ENCODE results near the gene PRR15. TPM values are rescaled to one million over a fixed set of nuclear protein-coding genes. Genes with fewer than 3 reads are reported as not detected.
"Not testable (repeated sequence)": the region's sequence is repeated elsewhere in the genome, so short reads cannot be mapped to it uniquely, and the experiment has no call there.

Gene PRR15
- total RNA-seq, 4 donors from 2014 or later: 53.3 to 443 (median 294) TPM

DNA sequence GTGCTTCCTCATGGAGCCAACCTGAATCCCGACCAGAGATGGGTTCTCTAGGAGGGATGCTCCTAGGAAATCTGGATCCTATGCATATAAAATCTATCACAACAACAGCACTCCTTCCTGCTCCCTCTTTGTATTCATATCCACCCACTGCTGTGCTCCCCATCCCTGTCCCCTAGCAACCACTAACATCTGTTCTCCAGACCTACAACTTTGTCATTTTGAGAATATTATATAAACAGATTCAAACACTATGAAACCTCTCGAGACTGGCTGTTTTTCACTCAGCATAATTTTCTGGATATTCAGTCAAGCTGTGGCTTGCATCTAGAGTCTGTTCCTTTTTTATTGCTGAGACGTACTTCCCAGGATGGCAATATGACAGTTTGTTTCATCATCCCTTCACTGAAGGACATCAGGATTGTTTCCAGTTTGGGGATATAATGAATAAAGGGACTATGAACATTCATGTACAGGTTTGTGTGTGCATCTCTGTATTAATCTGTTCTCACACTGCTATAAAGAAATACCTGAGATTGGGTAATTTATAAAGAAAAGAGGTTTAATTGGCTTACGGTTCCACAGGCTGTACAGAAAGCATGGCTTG, 36.0 kb upstream of the PRR15 start:
- no peak overlapping the region for H3K27ac ChIP-seq

DNA sequence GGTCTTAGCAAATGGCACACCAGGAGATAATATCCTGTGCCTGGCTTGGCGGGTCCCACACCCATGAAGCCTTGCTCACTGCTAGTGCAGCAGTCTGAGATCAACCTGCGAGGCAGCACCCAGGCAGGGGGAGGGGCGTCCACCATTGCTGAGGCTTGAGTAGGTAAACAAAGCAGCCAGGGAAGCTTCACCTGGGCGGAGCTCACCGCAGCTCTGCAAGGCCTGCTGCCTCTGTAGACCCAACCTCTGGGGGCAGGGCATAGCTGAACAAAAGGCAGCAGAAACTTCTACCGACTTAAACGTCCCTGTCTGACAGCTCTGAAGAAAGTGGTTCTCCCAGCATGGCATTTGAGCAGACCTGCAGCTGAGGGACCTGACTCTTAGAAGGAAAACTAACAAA, 35.1 kb upstream of the PRR15 start:
- 84 to 100% methylated on average over 2 to 7 of the region's 7 CpGs for WGBS, 2 donors (ENCODE audit: low coverage in 1 of 2)
- not testable (repeated sequence) for H3K4me1 ChIP-seq

More for the DNA sequence above, 36.0 kb upstream of the PRR15 start:
- no peak for TF ChIP-seq EP300 (IDR thresholded peaks at IDR 0.05; ENCODE audit: low read depth)
- TF ChIP-seq, protein P1, sequence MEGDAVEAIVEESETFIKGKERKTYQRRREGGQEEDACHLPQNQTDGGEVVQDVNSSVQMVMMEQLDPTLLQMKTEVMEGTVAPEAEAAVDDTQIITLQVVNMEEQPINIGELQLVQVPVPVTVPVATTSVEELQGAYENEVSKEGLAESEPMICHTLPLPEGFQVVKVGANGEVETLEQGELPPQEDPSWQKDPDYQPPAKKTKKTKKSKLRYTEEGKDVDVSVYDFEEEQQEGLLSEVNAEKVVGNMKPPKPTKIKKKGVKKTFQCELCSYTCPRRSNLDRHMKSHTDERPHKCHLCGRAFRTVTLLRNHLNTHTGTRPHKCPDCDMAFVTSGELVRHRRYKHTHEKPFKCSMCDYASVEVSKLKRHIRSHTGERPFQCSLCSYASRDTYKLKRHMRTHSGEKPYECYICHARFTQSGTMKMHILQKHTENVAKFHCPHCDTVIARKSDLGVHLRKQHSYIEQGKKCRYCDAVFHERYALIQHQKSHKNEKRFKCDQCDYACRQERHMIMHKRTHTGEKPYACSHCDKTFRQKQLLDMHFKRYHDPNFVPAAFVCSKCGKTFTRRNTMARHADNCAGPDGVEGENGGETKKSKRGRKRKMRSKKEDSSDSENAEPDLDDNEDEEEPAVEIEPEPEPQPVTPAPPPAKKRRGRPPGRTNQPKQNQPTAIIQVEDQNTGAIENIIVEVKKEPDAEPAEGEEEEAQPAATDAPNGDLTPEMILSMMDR (IDR thresholded peaks at IDR 0.05): no peak
- TF ChIP-seq POLR2A (IDR thresholded peaks at IDR 0.05): no peak
- TF ChIP-seq POLR2AphosphoS5 (IDR thresholded peaks at IDR 0.05): no peak
- H3K27me3 ChIP-seq: no peaks in the 10 kb centered on the region
- no peak overlapping the region for H3K4me3 ChIP-seq
- no peaks in the 10 kb centered on the region for H3K36me3 ChIP-seq
- intact Hi-C loops (cut with DNase I; ENCODE audit: low total_unique reads) (no loop called here), in situ Hi-C loops (cut with MboI; ENCODE audit: low pct_ligation_motif_present in 1 of 4, low pct_unique_long_range_greater_than_20kb in 1 of 4, low sequenced_read_pairs in 3 of 4) (no loop called here)
- WGBS, 2 donors (ENCODE audit: low coverage in 1 of 2): 82 to 85% methylated on average over 4 of the region's 4 CpGs
- DNase-seq: no peak
- H3K9me3 ChIP-seq: peaks cover 0 to 6% of the 10 kb centered on the region in 2 donors
- no peaks in the 10 kb centered on the region for H3K4me1 ChIP-seq

DNA sequence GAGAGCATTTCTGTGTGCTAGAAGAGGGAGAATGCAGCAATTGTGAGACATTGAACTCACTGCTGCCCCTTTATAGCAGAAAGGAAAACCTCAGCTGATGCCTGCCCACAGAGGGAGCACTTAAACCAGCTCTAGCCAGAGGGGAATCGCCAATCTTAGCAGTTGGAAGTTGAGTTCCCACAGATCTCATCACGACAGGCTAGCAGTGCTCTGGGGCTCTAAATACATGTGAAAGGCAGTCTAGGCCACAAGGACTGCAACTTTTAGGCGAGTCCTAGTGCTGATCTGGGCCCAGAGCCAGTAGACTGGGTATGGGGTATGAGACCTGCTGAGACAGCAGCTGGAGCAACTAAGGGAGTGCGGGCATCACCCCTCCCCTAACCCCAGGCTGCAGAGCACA, 25.2 kb upstream of the PRR15 start:
- Histone ChIP-seq H3K4me1 (no peaks in the 10 kb centered on the region), H3K9me3 (peaks cover 0 to 5% of the 10 kb centered on the region in 2 donors), H3K27me3 (no peaks in the 10 kb centered on the region), H3K4me3 (no peak overlapping the region), H3K27ac (no peak overlapping the region), H3K36me3 (no peaks in the 10 kb centered on the region)
- WGBS, 2 donors (ENCODE audit: low coverage in 1 of 2): 40 to 74% methylated on average over 1 to 4 of the region's 4 CpGs
- no peak for DNase-seq
- in situ Hi-C loops (cut with MboI; ENCODE audit: low pct_ligation_motif_present in 1 of 4, low pct_unique_long_range_greater_than_20kb in 1 of 4, low sequenced_read_pairs in 3 of 4): no loop called here
- TF ChIP-seq POLR2AphosphoS5 (IDR thresholded peaks at IDR 0.05): no peak
- TF ChIP-seq POLR2A (IDR thresholded peaks at IDR 0.05): no peak
- TF ChIP-seq, protein P1 (IDR thresholded peaks at IDR 0.05): no peak
- no peak for TF ChIP-seq EP300 (IDR thresholded peaks at IDR 0.05; ENCODE audit: low read depth)
- intact Hi-C loops (cut with DNase I; ENCODE audit: low total_unique reads): no loop called here

More for the DNA sequence above, 35.1 kb upstream of the PRR15 start:
- H3K9me3 ChIP-seq; DNase-seq; in situ Hi-C loops (cut with MboI; ENCODE audit: low pct_ligation_motif_present in 1 of 4, low pct_unique_long_range_greater_than_20kb in 1 of 4, low sequenced_read_pairs in 3 of 4); H3K4me3 ChIP-seq; H3K27me3 ChIP-seq; intact Hi-C loops (cut with DNase I; ENCODE audit: low total_unique reads); H3K36me3 ChIP-seq; H3K27ac ChIP-seq: not testable (repeated sequence)

DNA sequence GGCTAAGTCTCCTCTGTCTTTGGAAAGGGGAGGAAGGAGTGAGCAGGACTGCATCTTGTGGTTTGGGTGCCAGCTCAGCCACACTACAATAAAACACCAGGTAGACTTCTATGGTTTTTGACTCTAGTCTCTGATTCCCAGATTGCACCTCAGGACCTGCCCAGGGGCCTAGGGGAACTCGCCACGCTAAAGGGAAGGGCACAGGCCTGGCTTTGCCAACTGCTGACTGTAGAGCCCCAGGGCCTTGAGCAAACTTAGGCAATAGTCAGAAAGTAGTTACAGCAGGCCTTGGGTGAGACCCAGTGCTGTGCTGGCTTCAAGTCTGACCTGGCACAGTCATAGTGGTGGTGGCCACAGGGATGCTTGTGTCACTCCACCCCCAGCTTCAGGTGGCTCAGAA, 24.2 kb upstream of the PRR15 start:
- Histone ChIP-seq H3K27me3 (no peaks in the 10 kb centered on the region), H3K9me3 (peaks cover 0 to 5% of the 10 kb centered on the region in 2 donors), H3K27ac (no peak overlapping the region), H3K4me1 (no peaks in the 10 kb centered on the region), H3K4me3 (no peak overlapping the region), H3K36me3 (no peaks in the 10 kb centered on the region)
- in situ Hi-C loops (cut with MboI; ENCODE audit: low pct_ligation_motif_present in 1 of 4, low pct_unique_long_range_greater_than_20kb in 1 of 4, low sequenced_read_pairs in 3 of 4) (no loop called here), intact Hi-C loops (cut with DNase I; ENCODE audit: low total_unique reads) (no loop called here)
- TF ChIP-seq, protein P1 (IDR thresholded peaks at IDR 0.05): no peak
- TF ChIP-seq EP300 (IDR thresholded peaks at IDR 0.05; ENCODE audit: low read depth) (no peak), POLR2AphosphoS5 (IDR thresholded peaks at IDR 0.05) (no peak), POLR2A (IDR thresholded peaks at IDR 0.05) (no peak)
- no peak for DNase-seq
- 95% methylated on average over 2 of the region's 2 CpGs; no CpG with 5 or more reads in 1 of the 2 donors for WGBS, 2 donors (ENCODE audit: low coverage in 1 of 2)

DNA sequence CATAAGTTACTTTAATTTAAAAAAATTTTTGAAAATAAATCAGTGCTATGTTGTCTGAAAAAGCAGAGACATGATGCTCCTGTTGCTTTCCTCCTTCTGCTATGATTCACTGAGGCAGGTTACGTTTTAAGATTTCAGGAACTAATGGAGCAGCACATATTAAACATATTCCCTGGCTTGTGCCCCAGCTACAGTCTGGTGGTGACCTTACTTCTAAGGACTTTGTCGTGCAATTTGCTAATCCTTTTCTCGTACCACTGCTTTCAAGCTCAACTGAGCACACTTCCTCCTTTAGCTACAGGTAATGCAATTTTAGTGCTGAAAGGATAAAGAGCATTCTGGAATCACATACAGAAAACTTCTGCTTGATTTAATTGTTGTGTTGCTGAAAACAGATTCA, 16.2 kb upstream of the PRR15 start:
- TF ChIP-seq POLR2AphosphoS5 (IDR thresholded peaks at IDR 0.05) (no peak), EP300 (IDR thresholded peaks at IDR 0.05; ENCODE audit: low read depth) (no peak), POLR2A (IDR thresholded peaks at IDR 0.05) (no peak)
- TF ChIP-seq, protein P1 (IDR thresholded peaks at IDR 0.05): no peak
- no peak overlapping the region for H3K27ac ChIP-seq
- peaks cover 0 to 5% of the 10 kb centered on the region in 2 donors for H3K9me3 ChIP-seq
- H3K4me1 ChIP-seq: no peaks in the 10 kb centered on the region
- H3K27me3 ChIP-seq: no peaks in the 10 kb centered on the region
- 65 to 71% methylated on average over 2 to 3 of the region's 3 CpGs for WGBS, 2 donors (ENCODE audit: low coverage in 1 of 2)
- H3K4me3 ChIP-seq: no peak overlapping the region
- H3K36me3 ChIP-seq: no peaks in the 10 kb centered on the region
- in situ Hi-C loops (cut with MboI; ENCODE audit: low pct_ligation_motif_present in 1 of 4, low pct_unique_long_range_greater_than_20kb in 1 of 4, low sequenced_read_pairs in 3 of 4) (no loop called here), intact Hi-C loops (cut with DNase I; ENCODE audit: low total_unique reads) (no loop called here)
- no peak for DNase-seq

Data from transverse colon (tissue), 4 donors.